ENCODE results near the gene DCANP1.

DCANP1 gene

DNA sequence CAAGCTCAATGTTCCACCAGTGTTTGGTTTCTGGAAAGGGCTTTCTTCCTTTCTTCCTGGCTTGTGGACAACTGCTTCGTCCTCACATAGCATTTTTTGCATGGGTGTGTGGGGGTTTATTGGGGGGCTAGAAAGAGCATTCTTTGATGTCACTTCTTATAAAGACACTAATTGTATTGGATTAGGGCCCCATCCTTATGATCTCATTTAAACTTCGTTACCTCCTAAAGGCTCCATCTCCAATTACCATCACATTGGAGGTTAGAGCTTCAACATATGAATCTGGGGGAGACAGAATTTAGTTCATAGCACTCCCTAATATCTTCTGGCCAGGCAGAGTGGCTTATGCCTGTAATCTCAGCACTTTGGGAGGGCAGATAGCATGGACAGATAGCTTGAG lies 42.1 kb downstream of the DCANP1 start:
- DNase-seq: no peak

GRCh38 chr5:135402031-135402430 lies 45.1 kb downstream of the DCANP1 start:
- DNase-seq: no peak

DNA sequence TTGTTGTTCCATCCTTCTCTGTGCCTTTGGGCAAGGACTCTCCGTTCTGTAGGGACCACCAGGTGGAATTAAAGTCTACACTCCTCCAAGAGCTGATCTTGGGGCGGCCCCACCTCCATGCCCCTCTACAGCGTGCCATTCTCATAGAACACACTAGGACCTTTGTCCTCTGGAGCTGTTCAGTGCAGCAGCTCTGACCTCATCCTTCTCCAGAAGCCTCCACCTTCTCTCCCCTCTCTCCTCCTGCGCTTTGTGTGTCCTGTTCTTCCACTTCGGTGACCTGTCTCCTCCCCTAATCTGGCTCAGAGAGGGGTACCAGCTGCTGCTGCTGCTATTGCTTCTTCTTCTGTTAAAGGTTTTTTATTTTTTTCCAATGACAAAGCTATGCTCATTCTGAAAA lies 46.3 kb downstream of the DCANP1 start:
- no peak for DNase-seq

GRCh38 chr5:135399794-135400542 lies 47.2 kb downstream of the DCANP1 start:
- peak; percentile 48 for DNase-seq

DNA sequence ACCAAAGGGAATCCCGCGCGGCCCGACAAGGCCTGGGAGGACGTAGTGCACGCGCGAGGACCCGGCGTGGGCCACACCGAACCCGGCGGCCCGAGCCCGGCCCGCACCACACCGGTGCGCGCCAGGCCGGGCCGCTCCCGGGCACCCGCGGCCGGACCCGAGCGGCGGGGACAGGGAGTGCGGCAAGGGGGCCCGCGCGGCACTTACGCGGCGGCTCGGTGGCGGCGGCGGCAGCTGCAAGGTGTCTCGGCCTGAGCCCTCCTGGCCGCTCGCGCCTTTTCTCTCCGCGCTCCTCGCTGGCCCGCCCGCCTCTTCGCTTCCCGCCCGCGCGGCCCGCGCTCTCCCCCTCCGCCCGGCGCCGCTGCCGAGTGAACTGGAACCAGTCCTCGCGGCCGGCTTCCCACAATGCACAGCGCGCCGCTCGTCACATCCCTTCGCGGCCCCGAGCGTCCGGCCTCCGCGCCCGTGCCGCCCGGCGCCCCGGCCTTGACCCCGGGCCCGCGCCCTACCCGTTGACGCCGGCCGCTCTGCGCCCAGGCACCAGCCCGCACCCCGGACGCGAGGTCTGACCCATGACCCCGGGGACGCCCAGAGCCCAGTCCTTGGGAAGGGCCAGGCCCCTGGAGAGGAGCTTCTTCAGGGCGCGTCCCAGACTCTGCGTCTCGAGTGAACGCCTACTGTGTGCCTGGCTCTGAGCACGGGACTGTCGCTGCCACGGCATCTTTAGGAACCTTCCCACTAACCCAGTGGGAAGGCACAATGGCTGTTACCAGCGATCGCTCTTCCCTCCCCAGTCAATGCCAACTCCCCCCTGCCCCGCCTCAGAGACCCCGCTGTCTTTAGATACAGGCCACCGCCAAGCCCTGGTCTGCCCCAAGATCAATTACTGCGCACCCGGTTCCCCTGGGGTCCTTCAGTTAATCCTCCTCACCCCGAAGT lies 48.0 kb downstream of the DCANP1 start, which contains the start of gene MACROH2A1:
Gene MACROH2A1 (minus strand): TSS at position 377 of the 939 bp plus-strand sequence. CDS start 10,138 bp downstream, outside the sequence.
- peak; percentile 93 for DNase-seq

DNA sequence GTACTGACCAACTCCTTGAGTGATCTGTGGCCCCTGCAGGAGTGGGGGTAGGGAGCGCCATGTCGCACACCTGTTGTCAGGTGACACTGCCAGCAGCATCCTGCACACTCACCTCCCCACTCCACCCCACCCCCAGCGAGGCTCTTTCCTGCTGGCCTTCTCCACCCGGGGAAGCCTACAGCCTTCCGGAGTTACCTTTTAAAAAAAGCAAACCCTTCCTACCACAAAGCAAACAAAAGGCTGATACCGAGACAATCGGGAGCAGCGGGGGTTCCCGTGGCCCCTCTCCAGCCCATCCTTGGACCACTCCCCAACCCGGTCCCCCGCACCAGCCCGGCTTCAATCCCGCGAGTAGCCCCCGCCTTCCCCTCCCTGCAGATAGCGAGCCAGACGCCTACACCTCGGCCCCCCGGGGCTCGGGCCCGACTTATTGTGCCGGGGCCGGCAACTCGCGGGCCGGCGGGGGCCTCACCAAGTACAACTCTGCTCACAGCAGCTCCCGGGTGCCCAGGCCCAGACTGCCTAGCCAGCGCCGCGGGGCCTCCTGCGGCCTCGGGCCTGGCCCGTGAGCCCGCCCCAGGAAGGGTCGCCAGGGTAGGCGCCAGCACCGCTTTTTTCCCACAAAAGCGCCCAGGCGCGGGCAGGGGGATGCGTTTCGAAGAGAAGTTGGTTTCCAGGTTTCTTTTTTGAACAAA lies 48.8 kb downstream of the DCANP1 start:
- peak; percentile 56 for DNase-seq

DNA sequence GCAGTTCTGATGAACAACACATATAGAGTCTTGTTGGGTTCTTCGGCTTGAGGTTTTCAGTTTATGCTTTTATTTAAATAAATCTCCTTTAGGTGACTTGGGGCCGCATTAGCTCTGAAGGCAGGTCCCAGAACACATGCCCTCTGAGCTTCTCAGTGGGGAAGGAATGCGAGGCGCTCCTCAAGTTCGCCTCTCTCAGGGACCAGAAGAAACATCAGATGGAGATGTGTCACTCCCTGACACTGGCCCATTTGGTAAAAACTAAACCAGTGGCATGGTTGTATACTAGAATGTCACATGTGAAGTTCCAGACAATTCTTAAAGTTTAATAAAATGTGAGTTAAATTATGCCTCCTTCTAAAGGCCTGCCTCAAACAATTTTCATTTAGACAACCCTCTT lies 50.1 kb downstream of the DCANP1 start:
- no peak for DNase-seq

GRCh38 chr5:135396459-135397055 lies 50.6 kb downstream of the DCANP1 start:
- DNase-seq: no peak

GRCh38 chr5:135395866-135396265 lies 51.3 kb downstream of the DCANP1 start:
- DNase-seq: no peak

DNA sequence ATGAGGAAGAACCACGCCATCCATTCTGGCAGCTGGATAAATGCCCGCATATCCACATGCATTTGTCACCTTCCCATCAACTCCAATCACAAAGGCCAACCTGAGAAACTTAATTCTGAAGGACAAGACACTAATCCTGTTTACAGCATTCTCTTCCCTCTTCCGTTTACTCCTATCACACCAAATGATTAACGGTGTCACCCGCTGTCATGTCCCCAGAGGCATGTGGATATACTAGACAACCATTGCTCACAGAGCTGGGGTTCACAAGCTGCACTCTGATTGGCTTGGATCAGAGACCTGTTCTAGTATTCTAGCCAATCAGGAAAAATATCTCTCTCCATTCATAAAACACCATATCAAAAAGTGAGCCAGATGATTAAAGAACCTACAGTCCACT lies 51.7 kb downstream of the DCANP1 start:
- DNase-seq: no peak

Data from femur (tissue), 1 donor.